Activated CD8-positive, alpha-beta memory T cell treated with anti-CD3 and anti-CD28 coated beads for 36 hours (primary cell): ENCODE data around the gene ABL1. TPM values are rescaled to one million over a fixed set of nuclear protein-coding genes. Genes with fewer than 3 reads are reported as not detected.

ENCODE experiments used
- CTCF ChIA-PET: fragments of 350-600 bp; sonication (Branson Sonifier 250); formaldehyde crosslinking; loops from one replicate; lab custom pipeline; 2021; ENCODE audit warnings: antibody characterized with exemption; lab: Charles Lee
- POLR2A ChIA-PET: fragments of 350-600 bp; sonication (Branson Sonifier 250); formaldehyde crosslinking; loops from one replicate; lab custom pipeline; 2021; ENCODE audit warnings: antibody characterized with exemption; lab: Charles Lee
- total RNA-seq, 2 experiments: library from RNA; stranded (reverse); gene quantifications; one replicate each; pipeline ENCODE4 v1.2.3, GENCODE V29; 2021

ABL1 gene
- total RNA-seq, 2 experiments from 2014 or later: 41.7 to 41.8 TPM

DNA sequence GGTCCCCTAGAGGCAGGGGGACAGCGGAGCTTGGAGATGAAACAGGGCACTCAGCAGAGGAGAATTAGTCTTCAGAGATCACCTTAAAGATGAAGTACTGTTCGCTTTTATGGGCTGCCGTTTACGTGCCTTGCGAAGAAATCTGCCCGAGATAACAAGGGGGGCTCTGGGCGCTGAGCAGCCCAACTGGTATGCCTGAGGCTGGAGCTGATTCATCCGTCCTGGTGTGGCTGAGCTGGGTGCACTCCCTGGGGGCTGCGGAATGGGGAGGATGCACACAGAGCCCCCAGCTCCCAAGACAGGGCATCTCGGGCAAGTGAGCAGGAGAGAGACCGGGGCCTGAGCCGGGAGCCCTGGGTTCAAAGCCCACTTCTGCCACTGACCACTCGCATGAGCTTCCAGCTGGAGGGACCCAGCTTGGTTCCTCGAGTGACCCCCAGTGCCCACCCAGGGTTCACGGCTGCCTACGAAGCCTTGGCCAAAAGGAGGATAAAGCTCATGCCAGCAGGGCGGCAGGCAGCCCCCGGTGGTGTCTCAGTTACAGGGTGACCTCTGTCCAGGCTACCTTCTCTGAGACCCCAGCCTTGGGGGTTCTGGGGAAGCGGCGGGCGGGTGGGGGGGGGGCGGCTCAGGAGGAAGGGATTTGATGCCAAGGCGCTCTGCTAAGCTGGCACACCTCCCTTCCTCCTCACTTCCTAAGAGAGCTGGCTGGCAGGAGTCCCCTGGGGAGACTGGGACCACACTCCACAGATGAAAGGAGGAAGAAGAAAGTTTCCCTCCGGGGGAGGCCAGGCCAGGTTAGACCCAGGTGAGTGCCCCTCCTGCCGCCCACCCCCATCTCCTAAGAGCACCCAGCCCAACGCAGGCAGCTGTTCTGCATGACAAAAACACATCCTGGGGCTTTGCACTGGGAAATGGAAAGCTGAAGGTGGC, 98.3 kb downstream of the ABL1 start:
- CTCF ChIA-PET: no interaction called here
- POLR2A ChIA-PET: no interaction called here

DNA sequence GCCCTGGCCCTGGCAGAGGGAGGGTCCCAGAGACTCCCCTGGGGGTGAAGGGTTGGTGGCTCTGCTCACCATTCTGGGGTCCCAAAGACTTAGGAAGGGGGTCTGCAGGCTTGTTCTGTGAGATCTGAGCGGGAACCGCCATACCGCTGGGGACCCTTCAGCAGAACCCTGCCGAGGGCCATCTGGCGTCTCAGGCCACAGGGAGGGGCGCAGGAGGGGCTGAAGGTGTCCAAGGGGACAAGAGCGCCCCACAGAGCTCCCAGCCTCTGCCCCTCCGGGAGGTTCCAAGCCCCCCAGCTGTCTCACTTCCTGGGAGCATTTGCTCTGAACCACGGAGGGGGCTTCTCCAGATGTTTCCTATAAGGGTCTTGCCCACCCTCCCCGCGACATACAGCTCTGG, 99.2 kb downstream of the ABL1 start:
- POLR2A ChIA-PET: no interaction called here
- CTCF ChIA-PET: interaction anchor here (1.1 kb wide), 1 partner anchor 112 kb away, joined by 3 read pairs; no protein-coding TSS in a partner anchor

DNA sequence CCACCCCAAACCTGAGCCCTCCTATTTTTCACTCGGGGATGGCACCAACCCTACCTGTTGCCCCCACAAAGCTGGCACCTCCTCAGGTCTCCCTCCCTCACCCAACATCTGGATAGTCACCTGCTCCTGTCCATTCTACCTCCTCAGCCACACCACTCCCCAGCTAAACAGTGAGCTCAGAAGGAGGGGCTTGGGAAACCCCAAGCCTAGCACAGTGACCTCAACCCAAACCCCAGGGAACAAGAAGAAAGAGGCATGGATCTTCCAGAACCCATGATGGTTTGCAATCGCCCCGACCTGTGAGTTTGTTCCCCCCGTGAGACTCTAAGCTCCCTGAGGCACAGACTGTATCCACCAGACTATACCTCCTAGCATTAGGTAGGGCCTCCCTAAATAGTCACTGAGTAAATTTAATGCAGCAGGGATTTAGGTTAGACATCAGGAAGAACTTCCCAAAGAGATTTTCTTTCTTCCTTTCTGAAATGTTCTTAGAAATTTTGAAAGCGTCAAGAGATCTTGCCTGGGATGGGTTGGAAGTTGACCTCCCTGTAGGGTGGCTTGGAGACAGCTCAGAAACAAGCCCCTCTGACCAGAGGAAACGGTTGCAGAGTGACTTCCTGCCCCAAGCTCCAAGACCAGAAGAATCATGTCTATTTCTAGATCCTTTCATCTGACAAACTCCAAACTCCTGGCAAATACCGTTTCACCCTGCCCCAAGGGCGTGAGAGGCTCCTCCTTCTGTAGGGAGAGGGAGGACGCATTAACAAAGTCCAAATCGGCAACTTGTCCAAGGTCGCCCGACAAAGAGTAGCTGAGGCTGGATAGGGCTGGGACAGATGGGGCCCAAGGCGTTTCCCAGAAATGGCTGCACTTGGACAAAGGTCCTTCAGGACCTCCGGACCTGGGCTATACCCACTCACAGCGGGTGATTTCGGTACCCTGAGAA, 99.9 kb downstream of the ABL1 start:
- ChIA-PET CTCF (interaction anchor here (1.1 kb wide), 1 partner anchor 112 kb away, joined by 3 read pairs; no protein-coding TSS in a partner anchor), POLR2A (no interaction called here)

DNA sequence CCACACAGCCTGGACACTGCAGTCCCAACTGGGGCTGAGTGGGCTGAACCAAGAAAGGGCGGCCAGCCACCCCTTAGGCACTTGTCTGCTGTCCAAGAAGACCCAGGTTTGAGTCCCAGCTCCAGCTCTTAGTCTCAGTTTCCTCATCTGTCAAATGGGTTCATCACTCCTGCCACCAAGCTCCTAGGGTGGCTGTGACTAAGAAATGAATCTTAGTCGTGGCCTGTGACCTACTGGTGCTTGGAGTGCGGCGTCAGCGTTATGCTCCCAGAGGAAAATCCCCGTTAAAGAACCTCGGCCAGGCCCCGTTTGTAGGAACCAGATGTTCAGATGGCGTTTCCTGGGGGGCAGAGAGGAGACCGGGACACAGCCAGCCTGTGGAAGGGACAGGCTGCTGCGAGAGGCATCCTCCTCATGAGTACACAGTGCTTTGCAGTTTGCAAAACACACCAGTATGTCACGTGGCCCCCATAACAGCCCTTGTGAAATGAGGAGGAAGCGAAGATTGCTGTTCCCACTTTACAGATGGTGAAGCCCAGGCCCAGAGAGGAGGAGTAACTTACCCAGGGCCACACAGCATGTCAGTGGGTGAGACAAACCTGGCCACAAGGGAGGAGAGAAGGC, 100.7 kb downstream of the ABL1 start:
- POLR2A ChIA-PET: no interaction called here
- CTCF ChIA-PET: interaction anchor here (1.1 kb wide), 1 partner anchor 111 kb away, joined by 3 read pairs; no protein-coding TSS in a partner anchor

DNA sequence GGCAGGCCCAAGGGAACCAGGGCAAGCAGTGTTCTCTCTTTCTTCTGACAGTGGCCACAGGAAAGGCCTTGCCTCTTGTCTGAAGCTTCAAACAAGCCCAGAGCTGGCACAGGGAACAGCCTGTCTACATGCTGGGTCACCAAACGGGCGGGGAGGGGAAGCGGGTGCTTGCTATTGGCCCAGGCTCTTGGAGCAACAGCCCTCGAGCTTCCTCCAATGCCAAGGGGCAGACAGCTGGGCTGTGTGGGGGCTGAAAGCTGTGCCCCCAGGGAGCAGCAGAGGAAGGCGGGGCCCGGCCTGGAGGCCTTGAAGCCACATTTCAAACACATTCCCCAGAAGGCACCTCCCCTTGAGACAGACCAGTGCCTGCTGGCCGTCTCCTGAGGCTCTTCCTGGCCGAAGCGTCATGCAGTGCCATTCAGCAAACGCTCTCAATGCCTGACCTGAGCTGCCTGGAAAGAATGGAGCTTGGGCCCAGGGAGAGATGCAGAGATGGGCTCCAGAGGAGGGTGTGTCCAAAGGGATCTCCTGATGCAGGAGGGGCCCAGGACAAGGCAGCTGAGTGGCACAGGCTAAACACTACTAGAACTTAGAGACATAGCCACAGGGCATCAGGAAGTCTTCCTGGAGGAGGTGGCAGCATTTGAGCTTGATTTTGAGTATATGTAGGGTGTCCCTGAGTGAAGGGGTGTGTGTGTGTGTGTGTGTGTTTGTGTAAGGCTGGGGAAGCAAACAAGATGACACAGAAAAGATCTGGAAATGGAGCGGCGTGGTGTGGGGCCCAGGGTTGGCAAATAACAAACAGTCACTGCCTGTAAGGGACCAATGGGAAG, 101.4 kb downstream of the ABL1 start:
- ChIA-PET CTCF (no interaction called here), POLR2A (no interaction called here)

Other genes with a start within 250 kb of the ABL1 start
- under 1 TPM in 1 of 2 experiments, not detected in 1; 0.08 TPM for gene PRDM12, start 170.7 kb upstream of the ABL1 start, total RNA-seq
- 10 to 100 TPM; 96.3 to 97.4 TPM for gene EXOSC2, start 141.5 kb upstream of the ABL1 start, total RNA-seq
- not detected for gene QRFP, start 61.6 kb downstream of the ABL1 start, total RNA-seq
- not detected for gene FIBCD1, start 104.0 kb downstream of the ABL1 start, total RNA-seq
- under 1 TPM; 0.10 to 0.19 TPM for gene LAMC3, start 173.9 kb downstream of the ABL1 start, total RNA-seq